Left lung (tissue), 10 donors: ENCODE results near the gene NOXA1. TPM values are rescaled to one million over a fixed set of nuclear protein-coding genes. Genes with fewer than 3 reads are reported as not detected.

Experiments used
- ATAC-seq: fragments of 200-7000 bp; cut with Tn5 transposase; one replicate; pipeline ENCODE4 v1.9.1; 2020; ENCODE audit warnings: moderate library complexity
- DNase-seq, 4 donors: peaks; one replicate each; pipeline ENCODE4 v3.0.0-alpha.2; 2013 to 2020
- H3K27ac ChIP-seq, 2 donors: fragments of 200-600 bp; sonication (generic) in 1 of 2; one replicate each; pipeline versions ENCODE4 v1.5.0 to v1.8.0; 2020 to 2021
- H3K27me3 ChIP-seq, 2 donors: fragments of 200-600 bp; sonication (generic) in 1 of 2; one replicate each; pipeline versions ENCODE4 v1.5.0 to v1.8.0; 2020 to 2021
- H3K36me3 ChIP-seq, 2 donors: fragments of 200-600 bp; sonication (generic) in 1 of 2; one replicate each; pipeline versions ENCODE4 v1.5.0 to v1.8.0; 2020 to 2021
- H3K4me1 ChIP-seq, 2 donors: fragments of 200-600 bp; one replicate each; pipeline ENCODE4 v1.8.0; 2021
- H3K4me3 ChIP-seq, 2 donors: fragments of 200-600 bp; sonication (generic) in 1 of 2; one replicate each; pipeline versions ENCODE4 v1.5.0 to v1.8.0; 2020 to 2021; ENCODE audit warnings: mild to moderate bottlenecking in 1 of 2
- H3K9me3 ChIP-seq, 2 donors: fragments of 200-600 bp; sonication (generic) in 1 of 2; one replicate each; pipeline versions ENCODE4 v1.5.0 to v1.8.0; 2020 to 2021
- intact Hi-C, 2 donors: fragments of 100-400 bp; cut with DNase I; formaldehyde crosslinking; loops; one replicate each; pipeline versions ENCODE4 v1.11.2 to v1.14.2; 2022
- polyA plus RNA-seq, 6 donors: library from polyadenylated mRNA; unstranded; fragments of 120-200 nt; gene quantifications; one replicate each; pipeline ENCODE4 v1.2.1, GENCODE V29; 2013; ENCODE audit not compliant: insufficient read length in 6 of 6
- total RNA-seq, 2 donors: library from RNA; stranded (reverse); fragmentation: NEBNext Ultra II Directional; extraction: Animal tissue kit (Norgen Biotek cat#: 25700); gene quantifications; one replicate each; pipeline ENCODE4 v1.2.1, GENCODE V29; 2021
- TF ChIP-seq, protein P1 (sequence below), 2 donors: fragments of 200-600 bp; sonication (generic) in 1 of 2; IDR thresholded peaks; one replicate each; pipeline versions ENCODE4 v1.5.0 to v1.8.0; 2021; ENCODE audit warnings: antibody characterized with exemption in 2 of 2
- donor health status: DM: no; HTN: yes; CAD: no.
- donor health status: DM: no; HTN: no; CAD: no.

The NOXA1 gene
- total and polyA plus RNA-seq, 8 donors, result 4.5 to 8.7 (median 6.9) TPM

DNA sequence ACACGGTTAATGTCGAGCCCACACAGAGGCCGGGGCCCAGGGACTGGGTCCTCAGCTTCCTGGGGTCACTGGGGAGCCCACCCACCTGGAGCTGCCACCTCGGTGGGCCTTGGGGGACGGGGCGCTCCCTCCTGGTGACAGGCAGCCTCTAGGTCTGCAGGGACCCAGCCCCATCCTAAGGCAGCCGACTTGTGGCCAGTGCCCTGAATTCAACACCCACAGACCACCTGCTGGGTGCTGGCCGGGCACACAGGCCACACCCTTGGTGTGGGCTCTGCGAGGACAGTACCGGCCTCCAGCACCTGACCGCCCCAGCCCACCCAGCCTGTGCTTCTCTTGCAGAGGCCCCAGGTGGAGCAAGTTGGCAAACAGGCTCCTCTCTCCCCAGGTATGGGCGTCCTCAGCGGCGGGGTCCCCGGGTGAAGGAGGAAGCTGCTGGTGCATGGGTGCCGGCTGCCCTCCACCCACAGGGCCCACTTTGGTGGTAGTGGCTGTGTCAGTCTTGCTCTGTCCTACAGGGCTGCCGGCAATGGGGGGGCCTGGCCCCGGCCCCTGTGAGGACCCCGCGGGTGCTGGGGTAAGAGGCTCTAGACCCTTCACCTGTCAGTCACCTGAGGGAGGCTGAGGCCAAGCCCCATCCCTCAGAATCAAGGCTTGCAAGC is 9.6 kb downstream of the NOXA1 start:
- H3K36me3 ChIP-seq, result no peaks in the 10 kb centered on the region
- intact Hi-C loops, result no loop called here
- no peaks in the 10 kb centered on the region for H3K9me3 ChIP-seq
- ATAC-seq, result no peak
- no peaks in the 10 kb centered on the region for H3K27me3 ChIP-seq
- no peak overlapping the region for H3K4me3 ChIP-seq
- DNase-seq, result peak in 1 of 4 donors; percentile 73
- peaks cover 0 to 5% of the 10 kb centered on the region in 2 donors for H3K4me1 ChIP-seq
- no peak overlapping the region for H3K27ac ChIP-seq
- TF ChIP-seq, protein P1, sequence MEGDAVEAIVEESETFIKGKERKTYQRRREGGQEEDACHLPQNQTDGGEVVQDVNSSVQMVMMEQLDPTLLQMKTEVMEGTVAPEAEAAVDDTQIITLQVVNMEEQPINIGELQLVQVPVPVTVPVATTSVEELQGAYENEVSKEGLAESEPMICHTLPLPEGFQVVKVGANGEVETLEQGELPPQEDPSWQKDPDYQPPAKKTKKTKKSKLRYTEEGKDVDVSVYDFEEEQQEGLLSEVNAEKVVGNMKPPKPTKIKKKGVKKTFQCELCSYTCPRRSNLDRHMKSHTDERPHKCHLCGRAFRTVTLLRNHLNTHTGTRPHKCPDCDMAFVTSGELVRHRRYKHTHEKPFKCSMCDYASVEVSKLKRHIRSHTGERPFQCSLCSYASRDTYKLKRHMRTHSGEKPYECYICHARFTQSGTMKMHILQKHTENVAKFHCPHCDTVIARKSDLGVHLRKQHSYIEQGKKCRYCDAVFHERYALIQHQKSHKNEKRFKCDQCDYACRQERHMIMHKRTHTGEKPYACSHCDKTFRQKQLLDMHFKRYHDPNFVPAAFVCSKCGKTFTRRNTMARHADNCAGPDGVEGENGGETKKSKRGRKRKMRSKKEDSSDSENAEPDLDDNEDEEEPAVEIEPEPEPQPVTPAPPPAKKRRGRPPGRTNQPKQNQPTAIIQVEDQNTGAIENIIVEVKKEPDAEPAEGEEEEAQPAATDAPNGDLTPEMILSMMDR (IDR thresholded peaks at IDR 0.05), result no peak

DNA sequence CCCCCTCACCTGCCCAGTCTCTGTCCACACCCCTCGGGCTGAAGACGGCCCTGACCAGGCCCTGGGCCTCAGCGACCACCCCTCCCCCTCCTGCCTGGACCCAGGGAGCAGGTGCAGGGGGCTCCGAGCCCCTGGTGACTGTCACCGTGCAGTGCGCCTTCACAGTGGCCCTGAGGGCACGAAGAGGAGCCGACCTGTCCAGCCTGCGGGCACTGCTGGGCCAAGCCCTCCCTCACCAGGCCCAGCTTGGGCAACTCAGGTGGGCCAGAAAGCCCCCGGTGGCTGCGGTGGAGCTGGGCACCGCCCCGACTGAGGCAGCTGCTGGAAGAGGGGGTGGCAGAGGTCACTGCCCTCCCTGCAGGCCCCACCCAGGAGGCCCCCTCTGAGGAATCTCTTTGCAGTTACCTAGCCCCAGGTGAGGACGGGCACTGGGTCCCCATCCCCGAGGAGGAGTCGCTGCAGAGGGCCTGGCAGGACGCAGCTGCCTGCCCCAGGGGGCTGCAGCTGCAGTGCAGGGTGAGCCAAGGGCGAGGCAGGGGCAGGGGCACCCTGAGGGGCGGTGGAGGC is 10.2 kb downstream of the NOXA1 start:
- Histone ChIP-seq H3K27ac (no peak overlapping the region), H3K4me1 (peaks cover 0 to 5% of the 10 kb centered on the region in 2 donors), H3K36me3 (no peaks in the 10 kb centered on the region), H3K4me3 (no peak overlapping the region), H3K27me3 (peaks cover 0 to under 1% of the 10 kb centered on the region in 2 donors), H3K9me3 (no peaks in the 10 kb centered on the region)
- peak in 1 of 4 donors; percentile 69 for DNase-seq
- ATAC-seq, result no peak
- TF ChIP-seq, protein P1 (IDR thresholded peaks at IDR 0.05), result no peak
- intact Hi-C loops, result no loop called here

DNA sequence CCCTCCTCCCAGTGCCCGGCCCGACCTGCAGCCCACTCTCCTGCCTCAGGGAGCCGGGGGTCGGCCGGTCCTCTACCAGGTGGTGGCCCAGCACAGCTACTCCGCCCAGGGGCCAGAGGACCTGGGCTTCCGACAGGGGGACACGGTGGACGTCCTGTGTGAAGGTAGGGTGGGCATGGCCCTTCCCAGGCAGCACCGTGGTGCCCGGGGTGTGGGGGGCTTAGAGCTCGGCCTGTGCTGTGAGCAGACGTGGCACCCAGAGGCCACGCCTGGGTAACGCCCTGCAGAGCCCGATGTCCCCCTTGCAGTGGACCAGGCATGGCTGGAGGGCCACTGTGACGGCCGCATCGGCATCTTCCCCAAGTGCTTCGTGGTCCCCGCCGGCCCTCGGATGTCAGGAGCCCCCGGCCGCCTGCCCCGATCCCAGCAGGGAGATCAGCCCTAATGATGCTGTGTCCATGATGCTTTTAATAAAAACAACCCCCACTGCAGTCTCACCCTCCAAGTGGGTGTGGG is 10.8 kb downstream of the NOXA1 start:
- Histone ChIP-seq H3K36me3 (no peaks in the 10 kb centered on the region), H3K9me3 (no peaks in the 10 kb centered on the region), H3K27ac (no peak overlapping the region), H3K27me3 (peaks cover 0 to 6% of the 10 kb centered on the region in 2 donors), H3K4me1 (peaks cover 0 to 5% of the 10 kb centered on the region in 2 donors), H3K4me3 (no peak overlapping the region)
- TF ChIP-seq, protein P1 (IDR thresholded peaks at IDR 0.05), result no peak
- intact Hi-C loops, result no loop called here
- ATAC-seq, result no peak
- peak in 1 of 4 donors; percentile 77 for DNase-seq

DNA sequence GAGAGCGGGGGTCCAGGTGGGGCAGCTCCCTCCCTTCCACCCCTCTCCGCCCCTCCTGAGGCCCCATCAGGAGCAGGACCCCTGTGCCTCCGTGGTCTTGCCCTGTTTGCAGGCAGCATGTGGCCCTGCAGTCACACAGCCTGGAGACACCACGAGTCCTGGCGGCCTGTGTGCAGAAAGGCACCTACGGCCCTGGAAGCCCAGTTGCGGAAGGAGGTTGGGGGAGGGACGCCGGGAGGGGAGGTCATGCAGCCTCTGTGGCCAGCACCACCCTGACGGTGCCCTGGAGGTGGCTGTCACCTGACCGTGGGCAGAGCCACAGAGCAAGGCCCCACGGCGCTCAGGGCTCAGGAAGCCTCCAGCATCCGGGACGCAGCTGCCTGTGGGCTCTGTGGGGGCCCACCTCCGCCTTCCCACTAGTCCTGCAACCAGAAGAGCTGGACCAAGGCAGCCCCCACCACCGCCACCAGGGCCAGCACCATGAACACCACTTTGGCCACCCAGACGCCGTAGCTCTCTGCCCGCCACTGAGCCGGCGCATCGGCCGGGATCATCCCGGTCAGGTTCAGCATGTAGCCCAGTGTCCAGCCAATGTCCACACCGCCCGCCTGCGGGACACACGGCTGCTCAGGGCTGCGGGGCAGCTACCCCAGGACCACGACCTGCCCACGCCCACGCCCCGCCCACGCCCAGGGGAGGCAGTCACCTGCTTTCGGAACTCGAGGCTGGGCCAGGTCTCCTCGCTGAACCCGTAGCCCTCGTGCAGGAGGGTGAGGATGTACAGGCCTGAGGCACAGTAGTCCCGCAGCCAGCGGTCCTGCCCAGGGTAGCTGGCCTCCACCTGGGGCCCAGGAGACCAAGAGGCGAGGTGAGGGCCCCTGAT is 11.5 kb downstream of the NOXA1 start:
- intact Hi-C loops, result no loop called here
- ATAC-seq (no peak), DNase-seq (peak in 1 of 4 donors; percentile 78)
- H3K27ac ChIP-seq, result no peak overlapping the region
- no peak overlapping the region for H3K4me3 ChIP-seq
- no peaks in the 10 kb centered on the region for H3K36me3 ChIP-seq
- H3K9me3 ChIP-seq, result no peaks in the 10 kb centered on the region
- peaks cover 0 to 5% of the 10 kb centered on the region in 2 donors for H3K4me1 ChIP-seq
- TF ChIP-seq, protein P1 (IDR thresholded peaks at IDR 0.05), result no peak
- H3K27me3 ChIP-seq, result peaks cover 0 to 12% of the 10 kb centered on the region in 2 donors
